GM18519 (cell line): Measurements from ENCODE around the gene ZNF23.

Source experiments
- ATAC-seq: cut with Tn5 transposase; IDR thresholded peaks from one replicate; pipeline ENCODE4 v1.9.1; 2021; ENCODE audit warnings: mild to moderate bottlenecking, moderate library complexity; ENCODE audit not compliant: unreplicated experiment, low FRiP score

ZNF23 gene

GRCh38 chr16:71399801-71400563 lies 62.1 kb downstream of the ZNF23 start:
- ATAC-seq = no peak
